Omental fat pad (tissue), 4 donors: ENCODE measurements around the gene MRTFB. TPM values are rescaled to one million over a fixed set of nuclear protein-coding genes. Genes with fewer than 3 reads are reported as not detected.

ENCODE experiments used
- ATAC-seq: fragments of 150-250 bp; one replicate; pipeline ENCODE4 v1.9.1; 2016; ENCODE audit warnings: mild to moderate bottlenecking, moderate library complexity; ENCODE audit not compliant: low FRiP score
- DNase-seq: peaks from one replicate; pipeline ENCODE4 v3.0.0-alpha.2; 2019; ENCODE audit warnings: low spot score
- total RNA-seq, 4 donors: library from RNA; depleted of rRNA; stranded (reverse); fragments of >200 nt; gene quantifications; one replicate each; pipeline ENCODE4 v1.1.0, GENCODE V29; 2016
- TF ChIP-seq, protein P1 (sequence below), 3 donors: fragments of 450-650 bp; IDR thresholded peaks; one replicate each; pipeline ENCODE4 v1.5.1; 2016 to 2017; ENCODE audit warnings: antibody characterized with exemption in 3 of 3, mild to moderate bottlenecking in 3 of 3, moderate library complexity in 2 of 3

Gene MRTFB
- total RNA-seq, 4 donors from 2014 or later = 17.5 to 107 (median 55.8) TPM

DNA sequence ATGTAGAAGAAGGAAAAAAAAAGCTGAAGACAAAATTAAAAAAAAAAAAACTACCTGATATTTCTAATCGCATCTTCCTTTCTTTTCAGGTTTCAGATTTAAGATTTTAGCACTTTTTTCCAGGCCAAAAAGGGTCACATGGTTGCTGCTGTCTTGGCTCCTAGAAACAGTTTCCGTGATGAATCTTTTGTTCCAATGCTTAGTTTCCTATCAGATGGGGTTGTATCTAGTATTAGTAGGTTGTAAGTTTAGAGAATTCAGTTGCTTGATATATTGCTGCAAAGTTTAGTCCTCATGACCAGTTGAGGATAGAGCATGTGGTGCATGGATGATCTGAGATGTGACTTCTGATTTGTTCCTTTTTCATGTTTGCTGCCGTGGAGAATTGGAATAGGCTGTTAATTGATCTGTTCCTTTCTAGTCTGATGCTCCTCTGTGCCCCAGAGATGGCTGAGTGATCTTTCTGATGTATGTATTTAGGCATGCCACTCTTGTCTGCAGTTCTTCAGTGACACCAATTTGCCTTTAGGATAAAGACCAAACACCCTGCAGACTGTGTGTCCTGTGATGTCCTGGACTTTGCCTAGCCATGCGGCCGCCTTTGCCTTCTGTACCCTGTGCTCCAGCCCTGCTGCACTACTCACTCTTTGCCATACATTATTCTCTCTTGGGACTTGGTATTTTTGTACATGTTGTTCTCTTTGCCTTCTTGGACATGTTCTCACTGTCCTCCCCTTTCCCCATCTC lies 94.0 kb downstream of the MRTFB start:
- TF ChIP-seq, protein P1, sequence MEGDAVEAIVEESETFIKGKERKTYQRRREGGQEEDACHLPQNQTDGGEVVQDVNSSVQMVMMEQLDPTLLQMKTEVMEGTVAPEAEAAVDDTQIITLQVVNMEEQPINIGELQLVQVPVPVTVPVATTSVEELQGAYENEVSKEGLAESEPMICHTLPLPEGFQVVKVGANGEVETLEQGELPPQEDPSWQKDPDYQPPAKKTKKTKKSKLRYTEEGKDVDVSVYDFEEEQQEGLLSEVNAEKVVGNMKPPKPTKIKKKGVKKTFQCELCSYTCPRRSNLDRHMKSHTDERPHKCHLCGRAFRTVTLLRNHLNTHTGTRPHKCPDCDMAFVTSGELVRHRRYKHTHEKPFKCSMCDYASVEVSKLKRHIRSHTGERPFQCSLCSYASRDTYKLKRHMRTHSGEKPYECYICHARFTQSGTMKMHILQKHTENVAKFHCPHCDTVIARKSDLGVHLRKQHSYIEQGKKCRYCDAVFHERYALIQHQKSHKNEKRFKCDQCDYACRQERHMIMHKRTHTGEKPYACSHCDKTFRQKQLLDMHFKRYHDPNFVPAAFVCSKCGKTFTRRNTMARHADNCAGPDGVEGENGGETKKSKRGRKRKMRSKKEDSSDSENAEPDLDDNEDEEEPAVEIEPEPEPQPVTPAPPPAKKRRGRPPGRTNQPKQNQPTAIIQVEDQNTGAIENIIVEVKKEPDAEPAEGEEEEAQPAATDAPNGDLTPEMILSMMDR (IDR thresholded peaks at IDR 0.05) = no peak
- DNase-seq (no peak), ATAC-seq (no peak)

DNA sequence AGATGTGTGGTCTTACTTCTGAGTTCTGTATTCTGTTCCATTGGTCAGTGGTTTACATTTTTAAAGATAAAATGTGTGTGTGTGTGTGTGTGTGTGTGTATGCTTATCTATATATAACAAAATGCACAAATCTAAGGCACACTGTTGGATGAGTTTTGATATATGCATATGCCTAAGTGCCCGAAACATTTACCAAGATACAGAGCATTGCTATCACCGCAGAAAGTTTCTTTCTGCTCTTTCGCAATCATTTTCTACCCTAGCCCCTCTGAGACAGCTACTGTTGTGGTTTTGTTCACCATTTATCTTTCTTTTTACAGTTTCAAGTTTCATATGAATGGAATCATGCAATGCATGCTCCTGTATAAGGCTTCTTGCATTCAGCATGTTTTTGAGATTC lies 97.0 kb downstream of the MRTFB start:
- DNase-seq (no peak), ATAC-seq (no peak)
- TF ChIP-seq, protein P1 (IDR thresholded peaks at IDR 0.05) = no peak

DNA sequence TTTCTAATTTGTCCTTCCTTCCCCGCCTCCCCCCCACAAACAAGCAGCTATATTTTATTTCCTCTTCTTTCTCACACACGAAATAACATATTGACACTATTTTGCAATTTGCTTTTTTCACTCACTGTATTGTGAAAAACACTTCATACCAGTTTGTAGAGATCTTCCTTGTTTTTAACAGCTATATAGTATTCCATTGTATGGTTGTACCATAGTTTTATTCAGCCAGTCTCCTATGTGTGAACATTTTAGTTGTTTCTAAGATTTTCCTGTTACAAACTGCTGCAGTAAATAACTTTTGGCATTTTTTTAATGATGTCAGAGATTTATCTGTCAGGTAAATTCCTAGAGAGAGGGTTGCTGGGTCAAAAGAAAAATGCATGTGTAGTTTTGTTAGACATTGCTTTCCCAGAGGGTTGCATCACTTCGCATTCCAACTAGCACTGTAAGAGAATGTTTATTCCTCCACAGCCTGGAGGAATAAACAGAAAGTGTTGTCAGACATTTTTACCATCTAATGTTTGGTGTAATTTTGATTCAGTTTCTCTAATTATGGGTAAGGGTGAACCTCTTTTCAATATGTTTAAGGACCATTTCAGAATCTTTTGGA lies 101.2 kb downstream of the MRTFB start:
- TF ChIP-seq, protein P1 (IDR thresholded peaks at IDR 0.05) = no peak
- no peak for DNase-seq
- ATAC-seq = no peak

DNA sequence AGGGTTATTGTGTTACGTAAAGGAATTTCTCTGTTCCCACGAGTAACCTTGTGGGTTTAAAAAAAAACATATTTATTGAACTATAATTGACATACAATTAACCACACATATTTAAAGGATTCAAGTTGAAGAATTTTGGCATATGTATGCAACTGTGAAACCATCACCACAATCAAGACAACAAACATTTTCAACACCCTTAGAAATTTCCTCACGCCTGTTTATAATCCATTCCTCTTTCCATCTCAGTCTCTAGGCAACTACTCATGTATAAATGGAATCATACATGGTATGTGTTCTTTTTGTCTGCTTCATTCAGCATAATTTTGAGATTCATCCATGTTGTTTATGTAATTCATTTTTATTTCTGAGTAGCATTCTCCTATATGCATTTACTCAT lies 104.0 kb downstream of the MRTFB start:
- ATAC-seq = no peak
- no peak for DNase-seq
- TF ChIP-seq, protein P1 (IDR thresholded peaks at IDR 0.05) = no peak

DNA sequence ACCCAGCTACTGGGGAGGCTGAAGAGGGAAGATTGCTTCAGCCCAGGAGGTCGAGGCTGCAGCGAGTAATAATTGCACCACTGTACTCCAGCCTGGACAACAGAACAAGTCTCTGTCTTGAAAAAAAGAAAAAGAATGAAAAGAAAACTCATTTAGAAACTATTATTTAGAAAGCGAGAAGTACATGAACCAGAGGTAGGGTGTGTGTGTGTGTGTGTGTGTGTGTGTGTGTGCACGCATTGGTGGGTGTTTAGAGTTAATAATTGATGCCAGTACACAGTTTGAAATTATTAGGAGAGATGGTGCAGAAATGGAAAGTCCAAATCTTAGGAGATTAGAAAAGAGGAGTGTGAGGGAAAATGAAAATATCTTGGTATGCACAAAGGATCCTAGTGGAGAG lies 106.6 kb downstream of the MRTFB start:
- no peak for DNase-seq
- no peak for ATAC-seq
- TF ChIP-seq, protein P1 (IDR thresholded peaks at IDR 0.05) = no peak

DNA sequence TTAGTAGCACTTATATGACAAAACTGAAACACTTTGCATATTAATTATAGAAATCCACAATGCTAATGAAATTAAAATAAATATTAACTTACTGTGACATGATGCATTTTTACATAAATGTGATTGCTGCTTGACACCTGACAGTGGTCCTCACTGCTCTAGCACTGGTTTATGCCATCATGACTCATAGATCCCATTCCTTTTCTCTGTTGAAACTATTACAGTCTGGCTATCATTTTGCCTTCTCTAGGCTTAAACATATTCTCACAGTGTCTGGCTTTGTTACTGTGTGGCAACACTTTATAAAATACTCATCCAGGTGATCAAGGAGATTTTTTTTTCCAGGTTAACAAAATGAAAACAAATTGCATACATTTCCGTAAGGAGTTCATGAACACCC lies 108.0 kb downstream of the MRTFB start:
- TF ChIP-seq, protein P1 (IDR thresholded peaks at IDR 0.05) = no peak
- DNase-seq (no peak), ATAC-seq (no peak)

DNA sequence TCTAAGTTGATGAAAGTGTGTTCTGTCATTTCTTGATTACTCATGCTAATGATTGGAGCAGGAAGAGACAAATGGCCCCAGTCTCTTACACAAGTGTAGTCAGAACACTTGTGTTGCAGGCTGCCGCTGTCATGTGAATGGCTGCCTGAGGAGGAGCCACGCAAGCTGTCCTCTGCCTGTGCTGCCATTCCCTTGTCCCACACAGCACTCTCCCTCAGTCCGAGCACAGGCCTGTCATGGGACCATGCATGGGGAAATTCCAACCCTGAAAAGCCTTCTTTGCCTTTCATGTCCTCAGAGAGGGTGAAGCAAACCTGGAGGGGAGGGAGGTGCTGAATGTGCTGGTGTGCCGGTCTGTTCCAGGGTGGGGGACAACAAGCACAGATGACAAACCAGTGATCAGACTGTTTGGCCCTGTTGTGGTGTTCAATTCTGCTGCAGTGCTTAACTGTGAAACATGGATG lies 109.4 kb downstream of the MRTFB start:
- DNase-seq (no peak), ATAC-seq (no peak)
- TF ChIP-seq, protein P1 (IDR thresholded peaks at IDR 0.05) = no peak
